Activated CD8-positive, alpha-beta memory T cell treated with anti-CD3 and anti-CD28 coated beads, Interleukin-2, amount 50 U/mL, for 24 hours (primary cell): Measurements from ENCODE around the gene EIF3F.
"Not testable (repeated sequence)": the region's sequence is repeated elsewhere in the genome, so short reads cannot be mapped to it uniquely, and the experiment has no call there.

Experiments used
- DNase-seq: peaks from one replicate; pipeline ENCODE4 v3.0.0-alpha.2; 2020; ENCODE audit errors: extremely low read depth

Gene EIF3F

DNA sequence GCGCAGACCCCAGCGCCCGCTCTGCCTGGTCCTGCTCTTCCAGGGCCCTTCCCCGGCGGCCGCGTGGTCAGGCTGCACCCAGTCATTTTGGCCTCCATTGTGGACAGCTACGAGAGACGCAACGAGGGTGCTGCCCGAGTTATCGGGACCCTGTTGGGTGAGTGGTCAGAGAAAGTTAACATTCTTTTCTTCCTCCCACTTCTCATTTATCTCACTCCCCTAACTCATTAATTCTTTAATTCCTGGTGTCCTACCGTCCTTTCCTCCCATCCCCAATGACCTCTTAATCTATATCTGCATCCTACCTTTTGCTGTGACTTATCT lies 385 bp downstream of the EIF3F start:
- DNase-seq: not testable (repeated sequence)

DNA sequence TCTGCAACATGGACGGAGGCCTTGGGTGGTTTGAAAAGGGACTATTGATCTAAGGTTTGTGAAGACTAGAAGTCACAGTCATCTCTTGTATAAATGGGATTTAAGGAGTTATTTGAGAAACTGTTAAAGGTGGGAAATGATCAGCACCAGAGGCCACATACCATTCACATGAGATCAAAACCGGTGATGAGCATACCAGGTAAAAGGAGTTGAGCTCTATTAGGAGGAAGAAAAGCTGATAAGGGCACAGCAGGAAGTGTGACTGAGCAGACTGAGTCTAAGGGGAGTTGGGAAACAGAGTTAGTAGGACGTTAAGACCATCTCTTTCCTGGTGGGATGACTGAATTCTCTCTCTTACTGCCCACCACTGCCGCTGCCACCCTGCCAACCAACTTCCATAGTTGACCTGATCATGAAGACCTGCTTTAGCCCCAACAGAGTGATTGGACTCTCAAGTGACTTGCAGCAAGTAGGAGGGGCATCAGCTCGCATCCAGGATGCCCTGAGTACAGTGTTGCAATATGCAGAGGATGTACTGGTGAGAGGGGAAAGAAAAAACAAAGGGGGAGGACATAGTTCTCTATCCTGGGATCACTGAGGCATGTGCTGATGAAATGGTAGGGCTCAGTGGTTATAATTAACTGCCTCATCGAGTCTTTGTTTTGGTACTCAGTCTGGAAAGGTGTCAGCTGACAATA lies 7.6 kb downstream of the EIF3F start:
- DNase-seq: no peak

DNA sequence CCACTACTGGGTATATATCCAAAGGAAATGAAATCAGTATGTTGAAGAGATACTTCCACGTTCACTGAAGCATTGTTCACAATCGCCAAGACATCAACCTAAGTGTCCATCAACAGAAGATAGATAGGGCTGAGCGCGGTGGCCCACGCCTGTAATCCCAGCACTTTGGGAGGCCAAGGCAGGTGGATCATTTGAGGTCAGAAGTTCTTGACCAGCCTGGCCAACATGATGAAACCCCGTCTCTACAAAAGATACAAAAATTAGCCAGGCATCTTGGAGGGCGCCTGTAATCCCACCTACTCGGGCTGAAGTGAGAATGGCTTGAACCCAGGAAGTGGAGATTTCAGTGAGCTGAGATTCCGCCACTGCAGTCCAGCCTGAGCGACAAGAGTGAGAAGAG lies 12.7 kb downstream of the EIF3F start:
- no peak for DNase-seq

GRCh38 chr11:8000390-8000789 lies 13.3 kb downstream of the EIF3F start:
- DNase-seq: no peak

GRCh38 chr11:8002676-8003075 lies 15.5 kb downstream of the EIF3F start:
- DNase-seq: no peak

DNA sequence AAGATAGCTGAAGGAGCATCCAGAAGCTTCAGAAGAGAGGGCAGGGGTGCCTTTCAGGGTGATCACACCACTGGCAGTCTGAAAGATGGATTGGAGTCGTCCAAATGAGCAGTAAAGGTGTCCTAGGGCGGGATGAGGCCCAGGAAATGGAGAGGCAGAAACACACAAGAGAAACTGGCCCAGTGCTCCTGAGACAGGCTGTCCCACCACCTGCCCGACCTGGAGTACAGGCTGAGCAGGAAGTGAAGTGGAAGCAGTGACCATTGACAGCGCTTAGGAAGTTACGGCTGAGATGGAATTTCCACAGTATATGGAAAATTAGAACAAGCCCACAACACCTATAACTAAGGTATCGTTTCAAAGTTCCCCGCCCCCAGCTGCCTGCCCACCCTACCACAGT lies 16.1 kb downstream of the EIF3F start:
- no peak for DNase-seq

DNA sequence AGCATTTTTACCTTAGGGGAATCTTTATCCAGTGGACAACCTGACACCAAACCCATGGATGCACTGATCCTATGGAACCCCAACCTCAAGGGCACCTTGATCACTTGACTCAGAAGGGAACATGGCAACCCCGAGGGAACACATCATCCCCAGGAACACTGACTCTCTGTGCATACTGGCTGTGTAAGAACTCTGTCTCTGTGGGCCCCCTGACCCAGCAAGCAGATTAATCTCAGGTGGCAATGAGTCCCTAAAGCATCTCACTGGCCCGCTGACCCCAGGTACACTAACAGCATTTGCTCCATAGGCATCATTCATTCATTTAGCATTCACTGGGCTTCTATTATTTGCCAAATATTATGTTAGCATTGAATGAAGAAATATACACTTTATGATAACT lies 16.9 kb downstream of the EIF3F start:
- DNase-seq: no peak

- no peak for DNase-seq
These were observed 18.4 kb downstream of the EIF3F start for GRCh38 chr11:8005556-8005955.

- no peak for DNase-seq
These were observed 19.3 kb downstream of the EIF3F start for GRCh38 chr11:8006349-8006977.

DNA sequence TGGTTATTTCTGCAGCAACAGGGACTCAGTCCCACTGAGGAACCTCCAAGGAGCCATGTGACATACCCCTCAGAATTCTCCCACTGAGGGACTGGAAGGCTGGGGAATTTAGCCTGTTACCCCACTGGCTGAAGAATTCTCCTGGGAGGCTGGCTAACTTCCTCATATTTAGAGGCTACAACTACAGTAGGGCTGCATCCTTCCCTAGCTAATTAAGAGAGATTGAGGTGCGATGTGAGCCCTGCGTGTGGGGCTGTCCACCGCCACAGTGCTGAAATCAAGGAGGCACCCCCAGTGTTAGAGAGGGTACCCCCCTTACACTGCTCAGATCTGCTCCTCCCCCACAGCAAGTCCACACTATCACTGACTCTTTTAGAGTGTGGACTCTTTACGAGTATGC lies 21.1 kb downstream of the EIF3F start:
- DNase-seq: no peak

GRCh38 chr11:8009856-8010255 lies 22.7 kb downstream of the EIF3F start:
- DNase-seq: no peak

DNA sequence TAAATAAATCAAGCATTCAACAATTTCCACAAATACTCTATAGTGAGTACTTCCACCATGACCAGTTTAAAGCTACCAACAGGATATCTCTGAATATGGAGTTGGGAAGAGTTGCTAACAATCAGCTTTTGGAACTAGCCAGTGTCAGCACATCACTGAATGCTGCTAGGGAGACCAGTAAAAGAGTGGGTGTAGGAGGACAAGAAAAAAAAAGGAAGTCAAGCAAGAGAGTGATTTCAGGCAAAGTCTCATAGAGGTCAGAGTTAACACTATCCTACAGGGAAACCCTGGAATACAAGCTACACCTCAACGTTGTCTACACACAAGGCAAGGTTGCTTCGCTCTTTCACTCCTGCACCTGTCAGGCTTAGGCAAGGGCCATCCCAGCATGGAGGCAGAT lies 24.2 kb downstream of the EIF3F start:
- DNase-seq: no peak

GRCh38 chr11:8011981-8012444 lies 24.9 kb downstream of the EIF3F start:
- no peak for DNase-seq

DNA sequence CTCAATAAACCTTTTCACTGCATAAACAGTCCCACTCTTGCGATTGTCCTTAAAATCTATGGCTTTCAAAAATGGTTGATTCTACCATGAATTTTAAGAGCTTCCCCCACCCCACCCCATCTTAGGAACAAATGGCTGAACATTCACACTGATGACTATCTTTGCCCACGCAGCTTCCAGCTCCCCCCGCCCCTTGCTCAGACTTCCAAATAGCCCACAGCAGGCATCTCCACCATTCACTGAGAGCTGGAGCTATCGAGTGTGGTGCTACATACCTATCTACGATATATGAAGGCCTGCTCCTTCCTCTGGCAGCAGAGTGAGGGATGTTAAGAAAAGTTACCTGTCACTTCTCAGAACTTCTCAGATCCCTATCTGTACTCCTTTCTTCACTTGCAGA lies 26.7 kb downstream of the EIF3F start:
- no peak for DNase-seq

DNA sequence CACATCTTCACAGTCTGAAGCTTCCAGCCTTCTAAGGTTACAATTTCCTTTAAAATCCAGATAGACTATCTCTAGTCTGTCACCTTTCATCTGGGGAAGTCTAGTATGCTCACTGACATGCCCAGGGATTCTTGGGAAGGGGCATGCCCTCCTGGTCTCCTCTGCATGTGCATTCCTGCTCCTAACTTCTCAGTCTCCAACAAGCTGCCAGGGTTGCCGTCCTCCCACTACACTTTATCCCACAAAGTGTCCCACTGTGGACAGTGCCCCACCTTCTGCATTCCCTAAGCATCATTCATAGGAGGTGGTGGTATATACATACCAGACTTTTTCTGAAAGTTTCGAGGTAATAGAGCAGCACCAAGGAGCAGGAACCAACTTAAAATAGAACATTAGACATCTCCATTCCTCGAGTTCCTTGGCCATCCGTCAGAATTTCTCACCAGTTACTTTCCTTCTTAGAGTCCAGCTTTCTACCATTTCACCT lies 28.7 kb downstream of the EIF3F start:
- DNase-seq: no peak

GRCh38 chr11:8016440-8016839 lies 29.3 kb downstream of the EIF3F start:
- DNase-seq: no peak

DNA sequence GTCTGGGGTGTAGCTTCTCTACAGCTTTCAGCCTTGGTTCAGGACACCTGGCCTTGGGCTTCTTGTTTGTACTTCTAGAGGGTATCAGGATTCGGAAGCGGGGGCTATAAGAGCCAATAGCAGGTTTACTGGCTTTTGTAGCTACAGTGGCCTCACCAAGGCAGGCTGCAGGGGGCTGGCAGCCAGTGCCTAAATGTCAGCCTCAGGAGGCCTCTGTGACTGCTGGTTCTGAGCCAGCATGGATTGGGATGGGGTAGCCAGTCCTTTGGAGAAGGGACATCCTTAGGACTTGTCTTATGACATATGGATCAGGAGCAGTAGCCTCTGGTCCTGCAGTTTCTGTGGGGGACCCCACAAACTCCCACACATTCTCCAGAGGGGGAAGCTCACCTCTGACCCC lies 29.9 kb downstream of the EIF3F start:
- DNase-seq: no peak

GRCh38 chr11:8017894-8018483 lies 30.9 kb downstream of the EIF3F start:
- DNase-seq: no peak

DNA sequence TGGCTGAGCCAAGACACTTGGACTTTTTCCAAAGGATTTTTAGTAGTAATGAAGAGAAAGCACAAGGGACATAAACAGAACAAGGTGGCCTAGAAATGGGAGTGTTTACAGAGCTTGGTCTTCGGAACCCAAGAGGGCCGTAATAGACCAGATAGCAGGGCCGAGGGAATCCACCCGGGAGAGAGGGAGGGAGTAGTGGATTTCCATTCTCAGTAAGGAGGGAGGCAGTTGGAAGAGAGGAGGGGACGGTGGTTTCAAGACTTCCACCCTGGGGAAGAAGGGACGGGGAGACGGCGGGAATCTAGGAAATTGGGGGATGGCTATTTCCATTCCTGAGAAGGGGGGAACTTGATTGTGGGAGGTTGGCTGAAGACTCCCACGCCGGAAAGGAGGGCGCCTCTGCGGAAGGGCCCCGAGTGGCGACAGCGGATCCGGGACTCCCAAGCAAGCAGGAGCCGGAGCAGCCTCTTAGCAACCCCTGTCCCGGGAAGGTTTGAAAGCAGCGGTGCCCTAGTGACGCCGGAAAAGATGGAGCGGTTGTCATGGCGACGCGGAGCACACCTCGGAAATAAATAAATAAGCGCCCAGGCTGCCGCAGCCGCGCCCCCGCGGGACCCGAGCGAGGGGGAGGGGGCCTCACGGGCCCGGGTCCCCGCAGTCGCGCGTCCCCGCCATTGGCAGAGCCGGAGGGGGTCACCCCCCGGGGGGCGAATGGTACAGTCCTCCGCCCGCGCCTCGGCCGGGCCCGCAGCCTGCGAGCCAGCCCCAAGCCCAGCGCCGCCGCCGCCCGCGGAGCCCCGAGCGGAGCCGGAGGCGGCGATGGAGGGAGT lies 31.6 kb downstream of the EIF3F start:
- DNase-seq: peak; percentile 15

- no peak for DNase-seq
These were observed 32.4 kb downstream of the EIF3F start for GRCh38 chr11:8019314-8020243.

DNA sequence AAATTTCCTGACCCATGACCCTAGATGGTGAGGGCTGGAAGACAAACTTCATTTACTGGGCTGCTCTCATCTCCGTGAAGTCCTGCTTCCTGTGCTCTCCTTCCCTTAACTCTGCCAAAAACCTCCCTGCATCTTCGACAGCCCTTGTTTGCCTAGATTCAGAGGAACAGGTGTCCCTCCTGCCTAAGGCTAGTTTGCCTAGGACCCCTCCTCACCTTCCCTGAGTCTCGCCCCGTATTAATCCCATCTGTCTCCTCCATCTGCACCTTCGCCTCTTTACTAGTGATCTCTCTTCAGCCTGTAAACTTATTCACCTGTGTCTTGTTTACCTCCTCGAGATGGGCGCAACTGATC lies 33.1 kb downstream of the EIF3F start:
- no peak for DNase-seq
